WI38 (cell line): Measurements from ENCODE around the gene ARHGAP4.

Experiments
- H3K4me3 ChIP-seq: 2 replicates; pipeline ENCODE4 v1.5.1; 2011; ENCODE audit warnings: low read depth, mild to moderate bottlenecking, control low read depth, low read length
- TF ChIP-seq, protein P1 (sequence below): IDR thresholded peaks from 2 replicates; pipeline ENCODE4 v1.5.1; 2012; ENCODE audit warnings: low read depth, mild to moderate bottlenecking, control low read depth, low read length

The ARHGAP4 gene

DNA sequence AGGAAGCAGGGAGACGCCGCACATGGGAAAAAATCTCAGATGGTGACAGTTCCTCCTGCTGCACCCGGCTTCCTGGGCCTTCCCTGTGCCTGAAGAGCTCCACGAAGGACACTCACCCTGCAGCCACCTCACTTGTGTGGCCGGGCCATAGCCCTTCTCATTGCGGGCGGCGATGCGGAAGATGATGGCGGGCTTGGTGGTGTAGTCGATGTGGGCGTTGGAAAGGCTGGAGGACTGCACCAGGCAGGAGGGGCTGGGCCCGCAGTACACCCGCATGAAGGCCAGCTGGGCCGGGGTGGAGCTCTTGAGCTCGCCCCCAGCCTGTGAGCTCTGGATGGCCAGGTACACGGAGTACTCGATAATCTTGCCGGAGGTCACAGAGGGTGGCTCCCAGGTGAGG is 24.1 kb upstream of the ARHGAP4 start:
- TF ChIP-seq, protein P1, sequence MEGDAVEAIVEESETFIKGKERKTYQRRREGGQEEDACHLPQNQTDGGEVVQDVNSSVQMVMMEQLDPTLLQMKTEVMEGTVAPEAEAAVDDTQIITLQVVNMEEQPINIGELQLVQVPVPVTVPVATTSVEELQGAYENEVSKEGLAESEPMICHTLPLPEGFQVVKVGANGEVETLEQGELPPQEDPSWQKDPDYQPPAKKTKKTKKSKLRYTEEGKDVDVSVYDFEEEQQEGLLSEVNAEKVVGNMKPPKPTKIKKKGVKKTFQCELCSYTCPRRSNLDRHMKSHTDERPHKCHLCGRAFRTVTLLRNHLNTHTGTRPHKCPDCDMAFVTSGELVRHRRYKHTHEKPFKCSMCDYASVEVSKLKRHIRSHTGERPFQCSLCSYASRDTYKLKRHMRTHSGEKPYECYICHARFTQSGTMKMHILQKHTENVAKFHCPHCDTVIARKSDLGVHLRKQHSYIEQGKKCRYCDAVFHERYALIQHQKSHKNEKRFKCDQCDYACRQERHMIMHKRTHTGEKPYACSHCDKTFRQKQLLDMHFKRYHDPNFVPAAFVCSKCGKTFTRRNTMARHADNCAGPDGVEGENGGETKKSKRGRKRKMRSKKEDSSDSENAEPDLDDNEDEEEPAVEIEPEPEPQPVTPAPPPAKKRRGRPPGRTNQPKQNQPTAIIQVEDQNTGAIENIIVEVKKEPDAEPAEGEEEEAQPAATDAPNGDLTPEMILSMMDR = no peak
- H3K4me3 ChIP-seq = no peak overlapping the region

DNA sequence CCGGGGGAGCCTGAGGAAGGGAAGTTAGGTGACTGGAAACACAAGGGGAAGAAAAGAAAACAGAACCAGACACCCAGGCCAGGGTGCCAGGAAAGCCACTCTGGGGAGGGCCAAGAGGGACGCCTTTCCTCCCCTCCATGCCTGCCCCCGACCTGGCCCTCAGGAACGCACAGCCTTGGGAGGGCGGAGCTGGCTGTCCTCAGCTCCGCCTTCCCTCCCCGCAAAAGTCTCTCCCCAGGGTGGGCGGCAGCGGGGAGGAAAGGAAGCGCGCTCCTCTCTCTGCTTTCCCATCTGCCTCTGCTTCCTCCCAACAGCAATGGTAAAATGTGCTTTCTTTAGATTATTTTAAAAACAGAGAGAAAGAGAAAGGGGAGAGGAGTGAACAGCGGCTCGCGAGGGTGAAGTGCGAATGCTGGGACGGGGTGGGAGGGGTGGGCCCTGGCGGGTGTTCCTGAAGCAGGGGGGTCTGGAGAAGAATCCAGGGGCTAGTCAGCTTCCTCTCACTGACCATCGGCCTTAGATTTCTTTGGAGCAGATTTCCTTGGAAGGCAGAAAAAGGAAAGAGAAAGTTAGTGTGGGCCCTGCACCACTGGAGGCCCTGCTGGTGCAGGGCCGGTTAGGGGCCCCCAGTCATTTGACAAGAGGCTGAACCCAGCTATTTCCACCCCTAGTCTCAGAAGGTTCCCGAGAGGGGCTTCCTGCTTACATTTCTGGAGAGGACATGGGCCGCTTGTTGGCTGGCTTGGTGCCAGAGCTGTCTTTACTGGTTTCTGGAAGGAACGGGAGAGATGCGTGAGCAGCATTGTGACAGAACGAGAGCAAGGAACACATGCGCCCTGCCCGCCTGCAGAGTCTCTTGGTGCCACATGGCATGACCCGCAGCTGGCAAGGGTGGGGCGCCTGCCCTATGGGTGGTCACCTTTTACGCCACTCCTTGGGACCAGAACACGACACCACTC is 23.1 kb upstream of the ARHGAP4 start:
- TF ChIP-seq, protein P1 = no peak
- no peak overlapping the region for H3K4me3 ChIP-seq

DNA sequence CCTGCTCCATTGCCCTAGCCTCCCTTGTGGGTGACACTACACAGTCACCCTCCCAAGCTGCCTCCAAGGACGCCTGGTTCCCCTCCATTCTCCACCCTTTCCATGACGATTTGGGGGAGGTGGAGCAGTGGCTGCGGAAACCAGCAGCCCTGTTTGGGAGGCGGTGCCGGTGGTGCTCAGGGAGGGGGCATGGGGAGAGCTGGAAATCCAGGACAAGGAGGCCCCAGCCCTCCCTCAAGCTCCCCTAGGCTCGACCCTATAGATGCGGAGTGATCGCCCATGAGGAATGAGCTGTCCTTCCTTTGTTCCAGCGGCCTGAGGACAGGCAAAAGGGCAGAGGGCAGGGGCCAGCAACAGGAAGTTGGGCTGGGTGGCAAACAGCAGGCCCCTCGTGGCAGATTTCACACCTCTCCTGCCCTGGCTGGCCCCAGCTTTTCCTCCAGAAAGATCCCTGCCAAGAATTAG is 22.0 kb upstream of the ARHGAP4 start:
- TF ChIP-seq, protein P1 = no peak
- H3K4me3 ChIP-seq = no peak overlapping the region

DNA sequence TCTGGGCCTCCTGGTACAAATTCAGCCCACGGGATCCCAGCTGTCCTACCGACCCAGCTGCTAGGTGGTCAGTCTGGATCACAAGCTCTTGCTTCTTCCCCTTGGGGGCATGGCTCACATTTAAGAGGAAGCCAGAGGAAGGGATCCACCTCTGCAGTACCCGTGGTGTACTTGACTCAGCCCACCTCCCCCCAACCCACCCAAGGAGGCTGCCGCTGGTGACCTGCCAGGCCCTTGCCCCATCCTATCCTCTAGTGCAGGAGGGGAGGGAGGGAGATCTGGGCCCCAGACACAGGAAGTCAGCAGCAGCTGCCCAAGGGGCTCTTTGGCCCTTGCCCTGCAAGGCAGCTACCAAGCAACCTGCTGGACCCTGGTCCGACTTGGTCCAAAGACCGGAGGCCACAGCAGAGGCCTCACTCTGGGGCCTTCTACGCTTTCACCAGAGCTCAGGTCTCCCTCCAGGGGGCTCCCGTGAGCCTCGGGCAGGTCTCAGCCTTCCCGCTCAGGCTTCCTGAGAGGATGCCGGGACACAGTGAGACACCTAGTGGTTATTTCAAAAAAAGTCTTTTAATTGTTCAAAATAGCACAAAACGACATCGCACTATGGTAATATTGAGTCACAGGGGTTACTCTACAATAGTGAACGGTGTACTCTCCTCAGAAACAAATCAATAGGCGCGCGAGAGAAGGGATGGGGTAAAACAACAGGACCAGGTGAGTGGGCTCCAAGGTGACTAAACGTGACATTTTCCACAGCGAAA is 21.1 kb upstream of the ARHGAP4 start:
- TF ChIP-seq, protein P1 = peak; percentile 93
- no peak overlapping the region for H3K4me3 ChIP-seq

DNA sequence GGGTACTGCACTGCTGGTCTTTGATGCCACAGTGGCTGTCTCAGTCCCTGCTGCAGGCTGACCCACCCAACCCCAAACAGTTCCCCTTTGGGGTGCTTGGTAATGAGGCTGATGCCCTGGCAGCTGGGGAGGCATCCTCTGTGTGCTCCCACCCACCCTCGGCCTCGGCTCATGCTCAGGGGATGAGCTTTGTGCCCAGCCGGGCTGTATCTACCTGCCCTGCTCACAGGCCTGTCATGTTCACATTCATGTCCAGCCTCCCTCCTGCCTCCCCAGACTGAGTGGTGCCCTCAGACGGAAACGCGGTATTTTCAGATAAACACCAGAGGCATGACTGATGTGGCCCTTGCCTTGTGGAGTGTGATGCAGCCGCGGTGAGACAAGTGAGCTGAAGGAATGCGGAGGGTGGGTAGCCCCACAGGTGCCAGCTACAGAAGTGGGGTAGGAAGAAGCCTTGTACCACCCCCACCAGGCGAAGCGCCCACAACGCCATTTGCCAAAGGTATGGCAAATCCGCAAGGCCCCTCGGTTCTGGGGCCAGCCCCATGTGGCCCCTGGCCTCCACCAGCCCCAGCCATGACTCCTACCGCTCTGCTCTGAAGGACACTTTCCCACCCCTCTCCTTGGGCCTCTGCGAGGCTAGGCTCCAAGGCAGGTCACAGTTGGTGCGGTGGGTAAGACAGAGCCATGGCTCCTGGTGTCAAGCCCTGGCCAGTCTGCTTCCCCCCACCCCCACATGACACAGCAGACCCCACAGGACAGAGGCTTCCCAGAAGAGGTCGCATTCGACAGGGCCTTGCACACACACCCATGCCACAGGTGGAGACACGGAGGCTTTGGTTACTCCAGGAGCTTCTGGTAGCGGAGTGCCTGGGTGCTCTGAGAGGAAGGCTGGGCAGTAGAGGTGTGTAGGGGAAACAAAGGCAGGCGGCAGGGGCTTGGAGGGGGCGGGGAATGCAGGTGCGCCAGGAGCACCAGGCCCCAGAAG is 20.2 kb upstream of the ARHGAP4 start:
- no peak overlapping the region for H3K4me3 ChIP-seq
- TF ChIP-seq, protein P1 = no peak

DNA sequence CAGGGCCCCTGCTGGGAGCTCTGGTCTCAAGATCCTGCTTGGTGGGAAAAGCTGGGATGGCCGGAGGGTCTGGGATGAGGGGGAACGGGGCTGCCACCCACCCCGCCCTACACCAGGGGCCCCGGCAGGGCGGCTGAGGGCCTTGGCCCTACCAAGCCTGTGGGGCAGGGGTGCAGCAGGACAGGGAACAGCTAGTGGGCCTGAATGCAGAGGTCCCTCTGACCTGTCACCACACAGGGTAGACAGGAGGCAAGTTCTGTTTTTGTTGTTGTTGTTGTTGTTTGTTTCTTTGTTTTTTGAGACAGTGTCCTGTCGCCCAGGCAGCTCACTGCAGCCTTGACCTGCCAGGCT is 18.7 kb upstream of the ARHGAP4 start:
- no peak overlapping the region for H3K4me3 ChIP-seq
- TF ChIP-seq, protein P1 = no peak
